Measurements from ENCODE around the gene HOXB5.

Gene HOXB5

GRCh38 chr17:48605409-48605919, 11.9 kb upstream of the HOXB5 start:
- Histone ChIP-seq H2AFZ (ENCODE audit: insufficient read depth, low read length, poor library complexity) (no peak overlapping the region), H2AK5ac (ENCODE audit: low read length) (no peak overlapping the region), H3K9ac (ENCODE audit: low read length) (no peak overlapping the region), H4K12ac (ENCODE audit: low read depth, low read length) (no peak overlapping the region), H3K4me1 (ENCODE audit: control insufficient read depth in 1 of 2, insufficient read depth in 2 of 2, low read length in 2 of 2) (peaks cover 16 to 27% of the 10 kb centered on the region in 2 experiments), H2BK12ac (ENCODE audit: low read length) (no peak overlapping the region), H4K8ac (ENCODE audit: low read depth, low read length) (no peak overlapping the region), H3K23ac (ENCODE audit: low read length) (no peak overlapping the region), H3K18ac (ENCODE audit: low read length) (no peak overlapping the region), H2BK5ac (ENCODE audit: low read depth, low read length, poor library complexity) (no peak overlapping the region), H3K4me3 (ENCODE audit: low read depth, low read length) (no peak overlapping the region), H3K79me2 (ENCODE audit: control insufficient read depth, insufficient read depth, low read length, poor library complexity) (peaks cover 3% of the 10 kb centered on the region), H4K91ac (ENCODE audit: low read depth, low read length) (no peak overlapping the region), H3K4ac (ENCODE audit: low read depth, low read length) (no peak overlapping the region), H3K14ac (ENCODE audit: low read length) (no peak overlapping the region), H3K36me3 (ENCODE audit: control insufficient read depth in 1 of 2, insufficient read depth in 2 of 2, low read length in 2 of 2) (no peaks in the 10 kb centered on the region), H3K27ac (ENCODE audit: low read depth, low read length) (no peak overlapping the region), H3K27me3 (ENCODE audit: insufficient read depth, low read length) (peaks cover 42% of the 10 kb centered on the region), H3K4me2 (ENCODE audit: low read length) (no peak overlapping the region), H2BK120ac (ENCODE audit: insufficient read depth, low read length, poor library complexity) (no peak overlapping the region), H3K9me3 (ENCODE audit: insufficient read depth, low read depth, low read length) (peaks cover 2% of the 10 kb centered on the region), H3K79me1 (ENCODE audit: low read length) (peaks cover 9% of the 10 kb centered on the region)
- no peak for DNase-seq
- WGBS (ENCODE audit: extremely low coverage, insufficient coverage, insufficient read length), result no CpG with 5 or more reads among the region's 10 CpGs

DNA sequence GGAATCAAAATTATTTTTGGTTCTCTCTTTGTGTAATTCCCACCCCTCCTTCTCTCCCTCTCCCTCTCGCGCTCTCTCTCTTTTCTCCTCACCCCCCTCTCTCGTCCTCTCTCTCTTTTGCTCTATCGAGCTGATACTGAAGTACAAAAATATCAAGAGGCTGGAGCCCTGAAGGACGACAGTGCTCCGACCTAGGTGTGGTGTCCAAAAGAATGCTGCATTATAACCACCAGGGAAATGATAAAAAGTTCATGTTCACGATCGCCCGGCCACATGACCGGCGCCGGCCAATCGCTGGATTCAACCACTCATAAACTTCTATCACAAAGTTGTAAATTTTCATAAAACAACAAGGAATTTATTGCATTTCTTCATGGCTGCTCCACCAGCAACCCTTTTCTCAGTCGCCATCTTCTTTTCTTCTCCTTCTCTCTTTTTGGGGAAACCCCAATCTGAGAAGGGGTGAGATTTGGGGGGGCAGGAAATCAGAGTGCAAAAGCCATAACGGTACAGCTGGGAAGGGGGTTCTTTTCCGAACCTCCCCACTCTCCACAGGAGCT, 11.3 kb upstream of the HOXB5 start, which contains the start of gene HOXB6:
HOXB6 (minus strand) TSS at position 217 of the 560 bp plus-strand sequence. CDS start 6,836 bp downstream, outside the sequence.
- Histone ChIP-seq H2BK12ac (ENCODE audit: low read length) (no peak within 1 kb of the TSS), H3K9me3 (ENCODE audit: insufficient read depth, low read depth, low read length) (peaks cover 2% of the 10 kb centered on the region), H2BK5ac (ENCODE audit: low read depth, low read length, poor library complexity) (no peak within 1 kb of the TSS), H3K14ac (ENCODE audit: low read length) (no peak within 1 kb of the TSS), H3K23ac (ENCODE audit: low read length) (no peak within 1 kb of the TSS), H4K8ac (ENCODE audit: low read depth, low read length) (no peak within 1 kb of the TSS), H3K27ac (ENCODE audit: low read depth, low read length) (no peak within 1 kb of the TSS), H3K27me3 (ENCODE audit: insufficient read depth, low read length) (peaks cover 42% of the 10 kb centered on the region), H3K4ac (ENCODE audit: low read depth, low read length) (no peak within 1 kb of the TSS), H3K79me1 (ENCODE audit: low read length) (peaks cover 3% of the 10 kb centered on the region), H4K91ac (ENCODE audit: low read depth, low read length) (no peak within 1 kb of the TSS), H3K18ac (ENCODE audit: low read length) (no peak within 1 kb of the TSS), H3K4me3 (ENCODE audit: low read depth, low read length) (no peak within 1 kb of the TSS), H2AK5ac (ENCODE audit: low read length) (no peak within 1 kb of the TSS), H3K79me2 (ENCODE audit: control insufficient read depth, insufficient read depth, low read length, poor library complexity) (no peaks in the 10 kb centered on the region), H3K4me1 (ENCODE audit: control insufficient read depth in 1 of 2, insufficient read depth in 2 of 2, low read length in 2 of 2) (peaks cover 16 to 29% of the 10 kb centered on the region in 2 experiments), H3K4me2 (ENCODE audit: low read length) (peak within 1 kb of the TSS; percentile 39), H3K9ac (ENCODE audit: low read length) (no peak within 1 kb of the TSS), H2BK120ac (ENCODE audit: insufficient read depth, low read length, poor library complexity) (no peak within 1 kb of the TSS), H4K12ac (ENCODE audit: low read depth, low read length) (no peak within 1 kb of the TSS), H2AFZ (ENCODE audit: insufficient read depth, low read length, poor library complexity) (no peak within 1 kb of the TSS), H3K36me3 (ENCODE audit: control insufficient read depth in 1 of 2, insufficient read depth in 2 of 2, low read length in 2 of 2) (no peaks in the 10 kb centered on the region)
- no CpG with 5 or more reads among the region's 16 CpGs for WGBS (ENCODE audit: extremely low coverage, insufficient coverage, insufficient read length)
- DNase-seq, result no peak

DNA sequence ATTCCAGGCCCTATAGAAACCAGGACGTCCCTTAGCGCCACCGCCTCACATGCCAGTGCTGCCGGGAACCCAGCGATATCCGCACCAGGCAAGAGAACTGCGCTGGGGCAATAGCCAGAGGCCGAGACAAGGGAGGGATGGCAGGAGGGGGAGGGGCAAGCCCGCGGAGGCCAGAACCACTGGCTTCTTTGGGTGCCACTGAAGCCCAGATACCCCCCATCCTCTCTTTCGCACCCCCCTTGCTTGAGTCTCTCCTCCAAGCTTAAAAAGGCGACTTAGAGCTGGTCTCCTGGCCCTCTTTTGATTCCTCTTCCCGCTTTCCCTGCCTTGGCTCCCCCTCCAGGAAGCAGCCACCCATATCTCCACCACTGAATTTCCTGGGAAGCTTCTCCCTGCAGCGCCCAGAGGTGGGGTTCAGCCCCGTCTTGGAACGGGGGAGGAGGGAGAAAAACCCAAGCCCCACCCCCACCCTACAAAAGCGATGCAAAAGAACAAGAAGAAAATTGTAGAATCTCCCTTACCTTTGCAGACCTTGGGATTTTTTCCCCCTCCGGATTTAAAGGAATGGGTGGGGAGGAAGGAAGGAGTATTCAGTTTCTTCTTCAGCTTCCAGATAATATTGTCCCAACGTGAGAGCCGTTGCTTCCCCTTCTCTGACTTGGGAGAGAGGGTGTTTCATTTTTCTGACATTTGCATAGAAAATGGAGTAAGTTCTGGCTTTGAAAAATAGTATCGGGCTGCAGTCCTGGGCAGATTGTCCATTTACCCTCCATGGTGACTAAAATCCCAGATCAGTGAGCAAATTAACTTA, 10.6 kb upstream of the HOXB5 start:
- Histone ChIP-seq H4K91ac (ENCODE audit: low read depth, low read length) (no peak overlapping the region), H3K9me3 (ENCODE audit: insufficient read depth, low read depth, low read length) (peaks cover 2% of the 10 kb centered on the region)
- no CpG with 5 or more reads among the region's 21 CpGs for WGBS (ENCODE audit: extremely low coverage, insufficient coverage, insufficient read length)

GRCh38 chr17:48601539-48602425, 8.2 kb upstream of the HOXB5 start:
- Histone ChIP-seq H3K36me3 (ENCODE audit: control insufficient read depth in 1 of 2, insufficient read depth in 2 of 2, low read length in 2 of 2) (no peaks in the 10 kb centered on the region), H3K27me3 (ENCODE audit: insufficient read depth, low read length) (peaks cover 41% of the 10 kb centered on the region), H3K9me3 (ENCODE audit: insufficient read depth, low read depth, low read length) (peaks cover 2% of the 10 kb centered on the region), H2BK5ac (ENCODE audit: low read depth, low read length, poor library complexity) (no peak overlapping the region), H3K14ac (ENCODE audit: low read length) (peak overlapping the region; percentile 41), H4K8ac (ENCODE audit: low read depth, low read length) (peak overlapping the region; percentile 27), H3K4me2 (ENCODE audit: low read length) (peak overlapping the region; percentile 9), H3K4me1 (ENCODE audit: control insufficient read depth in 1 of 2, insufficient read depth in 2 of 2, low read length in 2 of 2) (peaks cover 26 to 37% of the 10 kb centered on the region in 2 experiments), H3K9ac (ENCODE audit: low read length) (no peak overlapping the region), H4K91ac (ENCODE audit: low read depth, low read length) (peak overlapping the region; percentile 59), H3K27ac (ENCODE audit: low read depth, low read length) (peak overlapping the region; percentile 67), H3K18ac (ENCODE audit: low read length) (no peak overlapping the region), H3K23ac (ENCODE audit: low read length) (no peak overlapping the region), H3K4ac (ENCODE audit: low read depth, low read length) (no peak overlapping the region), H3K79me2 (ENCODE audit: control insufficient read depth, insufficient read depth, low read length, poor library complexity) (peaks cover 2% of the 10 kb centered on the region), H2BK12ac (ENCODE audit: low read length) (peak overlapping the region; percentile 4), H2AK5ac (ENCODE audit: low read length) (no peak overlapping the region), H4K12ac (ENCODE audit: low read depth, low read length) (no peak overlapping the region), H3K4me3 (ENCODE audit: low read depth, low read length) (no peak overlapping the region), H2BK120ac (ENCODE audit: insufficient read depth, low read length, poor library complexity) (peak overlapping the region; percentile 8), H3K79me1 (ENCODE audit: low read length) (peaks cover 23% of the 10 kb centered on the region), H2AFZ (ENCODE audit: insufficient read depth, low read length, poor library complexity) (no peak overlapping the region)
- no CpG with 5 or more reads among the region's 35 CpGs for WGBS (ENCODE audit: extremely low coverage, insufficient coverage, insufficient read length)
- DNase-seq, result no peak

More for the DNA sequence above, 10.6 kb upstream of the HOXB5 start:
- Histone ChIP-seq H4K12ac (ENCODE audit: low read depth, low read length) (no peak overlapping the region), H3K14ac (ENCODE audit: low read length) (no peak overlapping the region), H2BK5ac (ENCODE audit: low read depth, low read length, poor library complexity) (no peak overlapping the region), H3K4ac (ENCODE audit: low read depth, low read length) (no peak overlapping the region), H3K18ac (ENCODE audit: low read length) (no peak overlapping the region), H3K4me3 (ENCODE audit: low read depth, low read length) (no peak overlapping the region), H4K8ac (ENCODE audit: low read depth, low read length) (no peak overlapping the region), H3K4me1 (ENCODE audit: control insufficient read depth in 1 of 2, insufficient read depth in 2 of 2, low read length in 2 of 2) (peaks cover 20 to 28% of the 10 kb centered on the region in 2 experiments), H3K36me3 (ENCODE audit: control insufficient read depth in 1 of 2, insufficient read depth in 2 of 2, low read length in 2 of 2) (no peaks in the 10 kb centered on the region), H3K23ac (ENCODE audit: low read length) (no peak overlapping the region), H2AK5ac (ENCODE audit: low read length) (no peak overlapping the region), H3K9ac (ENCODE audit: low read length) (no peak overlapping the region), H3K4me2 (ENCODE audit: low read length) (peak overlapping the region; percentile 39), H2AFZ (ENCODE audit: insufficient read depth, low read length, poor library complexity) (no peak overlapping the region), H3K79me2 (ENCODE audit: control insufficient read depth, insufficient read depth, low read length, poor library complexity) (no peaks in the 10 kb centered on the region), H2BK12ac (ENCODE audit: low read length) (no peak overlapping the region), H2BK120ac (ENCODE audit: insufficient read depth, low read length, poor library complexity) (no peak overlapping the region), H3K79me1 (ENCODE audit: low read length) (peaks cover 6% of the 10 kb centered on the region), H3K27ac (ENCODE audit: low read depth, low read length) (no peak overlapping the region), H3K27me3 (ENCODE audit: insufficient read depth, low read length) (peaks cover 42% of the 10 kb centered on the region)
- DNase-seq, result no peak

Measured in trophoblast cell (in vitro differentiated cells and primary cell).